ENCODE data around the gene LILRA6.
"Not testable (repeated sequence)": the region's sequence is repeated elsewhere in the genome, so short reads cannot be mapped to it uniquely, and the experiment has no call there.

LILRA6 gene

GRCh38 chr19:54206030-54206830, 36.4 kb downstream of the LILRA6 start:
- DNase-seq, result no peak

GRCh38 chr19:54204767-54205468, 37.7 kb downstream of the LILRA6 start:
- DNase-seq, result no peak

DNA sequence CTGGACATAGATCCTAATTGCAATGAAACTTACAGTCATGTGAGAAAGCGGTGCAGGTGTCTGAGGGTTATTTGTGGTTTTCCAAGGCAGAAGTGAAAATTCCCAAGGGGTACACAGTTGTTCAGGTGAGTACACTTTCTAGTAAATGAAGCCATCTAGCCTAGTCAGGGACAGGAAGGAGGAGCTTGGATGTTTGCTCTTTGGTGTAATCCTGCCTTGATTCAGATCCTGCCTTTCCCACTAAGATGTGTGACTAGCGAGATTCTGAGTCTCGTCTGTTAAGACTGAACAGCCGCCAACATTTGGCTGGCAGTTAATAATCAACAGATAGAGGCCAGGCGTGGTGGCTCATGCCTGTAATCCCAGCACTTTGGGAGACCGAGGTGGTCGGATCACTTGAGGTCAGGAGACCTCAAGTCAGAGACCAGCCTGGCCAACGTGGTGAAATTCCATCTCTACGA, 39.4 kb downstream of the LILRA6 start:
- DNase-seq, result no peak

- no peak for DNase-seq
Observed at GRCh38 chr19:54201980-54202379, 40.6 kb downstream of the LILRA6 start.

- no peak for DNase-seq
Observed at GRCh38 chr19:54201172-54201701, 41.4 kb downstream of the LILRA6 start.

DNA sequence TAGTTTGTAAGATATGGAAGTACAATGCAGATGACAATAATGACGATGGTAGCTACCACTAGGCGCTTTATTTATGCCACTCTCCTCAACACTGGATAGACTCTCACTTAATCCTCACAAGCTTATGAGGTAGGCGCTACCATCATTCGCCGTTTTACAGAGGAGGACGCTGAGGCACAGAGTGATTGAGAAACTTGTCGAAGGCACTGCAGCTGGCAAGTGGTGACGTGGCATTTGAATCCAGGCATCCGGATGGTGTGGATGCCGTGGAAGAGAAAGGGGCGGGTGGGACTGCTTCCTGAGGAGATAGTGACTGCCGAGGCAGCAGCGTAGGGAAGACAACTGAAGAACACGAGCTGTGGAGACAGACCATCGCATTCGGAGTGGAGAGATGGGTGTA, 43.2 kb downstream of the LILRA6 start:
- no peak for DNase-seq

- no peak for DNase-seq
Observed at GRCh38 chr19:54197121-54197520, 45.5 kb downstream of the LILRA6 start.

- no peak for DNase-seq
Observed at GRCh38 chr19:54196536-54196935, 46.1 kb downstream of the LILRA6 start.

DNA sequence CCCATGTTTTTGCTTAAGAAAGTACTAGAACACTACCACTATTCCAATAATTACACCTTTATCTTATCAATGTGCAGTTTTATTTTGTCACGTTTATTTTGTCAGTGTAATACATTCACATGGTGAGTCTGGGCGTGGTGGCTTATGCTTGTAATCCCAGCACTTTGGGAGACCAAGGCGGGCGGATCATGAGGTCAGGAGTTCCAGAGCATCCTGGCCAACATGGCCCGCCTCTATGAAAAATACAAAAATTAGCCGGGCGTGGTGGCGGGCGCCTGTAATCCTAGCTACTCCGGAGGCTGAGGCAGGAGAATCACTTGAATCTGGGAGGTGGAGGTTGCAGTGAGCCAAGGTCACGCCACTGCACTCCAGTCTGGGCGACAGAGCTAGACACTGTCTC, 48.1 kb downstream of the LILRA6 start:
- DNase-seq, result not testable (repeated sequence)

DNA sequence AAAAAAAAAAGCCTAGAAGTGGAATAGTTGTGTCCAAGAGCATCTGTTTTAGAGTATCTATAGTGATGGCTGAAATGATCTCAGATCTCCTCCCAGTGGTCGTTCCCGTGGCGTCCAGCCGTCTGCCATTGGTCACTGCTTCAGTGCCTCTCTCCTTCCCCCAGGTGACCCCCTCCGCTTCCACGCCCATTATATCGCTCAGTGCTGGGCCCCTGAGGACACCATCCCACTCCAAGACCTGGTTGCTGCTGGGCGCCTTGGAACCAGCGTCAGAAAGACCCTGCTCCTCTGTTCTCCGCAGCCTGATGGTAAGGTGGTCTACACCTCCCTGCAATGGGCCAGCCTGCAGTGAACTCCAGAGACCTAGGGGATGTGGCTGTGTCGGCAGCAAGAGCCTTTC, 49.6 kb downstream of the LILRA6 start:
- no peak for DNase-seq

DNA sequence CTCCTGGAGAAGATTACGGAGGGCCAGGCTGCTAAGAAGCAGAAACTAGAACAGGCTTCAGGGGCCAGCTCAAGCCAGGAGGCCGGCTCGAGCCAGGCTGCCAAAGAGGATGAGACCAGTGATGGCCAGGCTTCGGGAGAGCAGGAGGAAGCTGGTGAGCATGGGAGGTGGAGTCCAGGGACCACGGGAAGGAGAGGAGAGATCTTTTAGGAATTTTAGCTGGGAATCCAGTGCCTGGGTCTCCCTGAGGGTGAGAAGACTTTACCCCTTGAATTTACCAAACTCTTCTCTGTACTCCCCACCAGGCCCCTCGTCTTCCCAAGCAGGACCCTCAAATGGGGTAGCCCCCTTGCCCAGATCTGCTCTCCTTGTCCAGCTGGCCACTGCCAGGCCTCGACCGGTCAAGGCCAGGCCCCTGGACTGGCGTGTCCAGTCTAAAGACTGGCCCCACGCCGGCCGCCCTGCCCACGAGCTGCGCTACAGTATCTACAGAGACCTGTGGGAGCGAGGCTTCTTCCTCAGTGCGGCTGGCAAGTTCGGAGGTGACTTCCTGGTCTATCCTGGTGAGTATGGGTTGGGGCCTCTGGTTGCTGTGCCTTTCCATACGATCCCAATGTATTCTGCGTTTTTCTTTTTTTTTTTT, 50.7 kb downstream of the LILRA6 start:
- DNase-seq, result no peak

DNA sequence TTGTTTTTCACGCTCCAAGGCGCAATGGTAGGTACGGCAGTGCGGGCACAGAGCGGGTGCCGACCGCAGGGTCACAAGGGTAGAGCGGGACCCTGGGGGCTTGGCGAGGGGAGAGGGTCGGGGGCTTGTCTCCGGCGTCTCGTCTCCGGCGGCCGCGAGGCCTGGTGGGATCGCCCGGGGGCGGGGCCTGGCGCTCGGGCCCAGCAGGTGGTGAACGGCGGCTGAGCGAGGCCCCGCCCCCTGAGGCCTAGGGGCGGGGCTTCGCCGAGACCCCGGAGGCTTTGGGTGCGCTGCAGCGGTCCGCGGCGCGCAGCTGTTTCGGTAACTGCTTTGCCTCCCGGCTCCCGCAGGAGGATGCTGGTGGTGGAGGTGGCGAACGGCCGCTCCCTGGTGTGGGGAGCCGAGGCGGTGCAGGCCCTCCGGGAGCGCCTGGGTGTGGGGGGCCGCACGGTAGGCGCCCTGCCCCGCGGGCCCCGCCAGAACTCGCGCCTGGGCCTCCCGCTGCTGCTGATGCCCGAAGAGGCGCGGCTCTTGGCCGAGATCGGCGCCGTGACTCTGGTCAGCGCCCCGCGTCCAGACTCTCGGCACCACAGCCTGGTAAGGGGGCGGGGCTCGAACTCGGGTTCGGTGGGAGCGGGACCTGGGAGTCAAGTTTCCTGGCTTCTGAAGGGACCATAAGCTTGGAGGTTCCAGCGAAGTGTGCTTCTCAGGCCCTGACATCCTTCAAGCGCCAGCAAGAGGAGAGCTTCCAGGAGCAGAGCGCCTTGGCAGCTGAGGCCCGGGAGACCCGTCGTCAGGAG, 51.4 kb downstream of the LILRA6 start, which contains the start of gene TSEN34:
TSS of gene TSEN34 (plus strand) at position 298 of the 800 bp plus-strand sequence. CDS start at position 355, 57 bp downstream.
- no peak for DNase-seq

- DNase-seq, result peak; percentile 97
Observed at GRCh38 chr19:54190503-54191010, 52.0 kb downstream of the LILRA6 start.

DNA sequence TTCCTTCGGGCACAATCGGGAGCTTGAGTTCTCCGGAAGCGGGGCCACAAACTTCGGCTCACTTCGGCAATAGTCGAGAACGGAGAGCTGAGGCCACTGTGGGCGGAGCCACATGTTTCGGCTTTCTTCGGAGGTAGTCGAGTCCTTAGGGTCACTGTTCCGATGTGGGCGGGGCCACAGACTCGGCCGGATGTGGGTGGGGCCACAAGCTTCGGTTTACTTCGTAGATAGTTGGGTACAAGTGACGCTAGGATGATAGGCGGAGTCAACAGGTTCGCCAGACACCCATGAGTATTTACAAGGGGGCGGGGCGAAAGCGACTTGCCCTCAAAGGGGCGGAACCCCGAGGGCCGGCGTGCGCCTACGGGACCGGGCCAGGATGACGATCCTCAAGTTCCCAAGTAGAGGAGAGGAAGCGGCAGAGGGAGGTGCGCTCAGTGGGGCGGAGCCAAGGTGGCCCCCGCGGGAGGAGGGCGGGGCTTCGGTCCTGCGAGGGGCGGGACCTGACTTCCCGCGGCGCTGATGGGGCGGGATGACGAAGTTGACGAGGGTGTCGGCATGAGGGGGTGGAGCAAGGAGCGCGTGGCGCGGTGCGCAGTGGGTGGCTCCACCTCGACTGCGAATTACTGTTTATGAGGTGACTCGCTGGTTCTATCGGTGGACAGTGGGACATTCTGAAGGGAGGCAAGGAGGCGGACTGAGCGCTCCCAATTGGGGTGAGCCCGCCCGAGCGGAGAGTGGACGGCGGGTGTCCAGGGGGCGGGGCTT, 52.7 kb downstream of the LILRA6 start:
- DNase-seq, result peak; percentile 99

GRCh38 chr19:54189145-54189734, 53.4 kb downstream of the LILRA6 start, which contains the start of gene MBOAT7:
Gene MBOAT7 (minus strand): TSS chr19:54189580. CDS start chr19:54188508, 1,072 bp downstream.
- no peak for DNase-seq

- DNase-seq, result no peak
Observed at GRCh38 chr19:54188215-54188871, 54.2 kb downstream of the LILRA6 start.

- no peak for DNase-seq
Observed at GRCh38 chr19:54186934-54187381, 55.6 kb downstream of the LILRA6 start.
